Measurements from ENCODE around the gene TTC34.
"Not testable (repeated sequence)": the region's sequence is repeated elsewhere in the genome, so short reads cannot be mapped to it uniquely, and the experiment has no call there.

The TTC34 gene

DNA sequence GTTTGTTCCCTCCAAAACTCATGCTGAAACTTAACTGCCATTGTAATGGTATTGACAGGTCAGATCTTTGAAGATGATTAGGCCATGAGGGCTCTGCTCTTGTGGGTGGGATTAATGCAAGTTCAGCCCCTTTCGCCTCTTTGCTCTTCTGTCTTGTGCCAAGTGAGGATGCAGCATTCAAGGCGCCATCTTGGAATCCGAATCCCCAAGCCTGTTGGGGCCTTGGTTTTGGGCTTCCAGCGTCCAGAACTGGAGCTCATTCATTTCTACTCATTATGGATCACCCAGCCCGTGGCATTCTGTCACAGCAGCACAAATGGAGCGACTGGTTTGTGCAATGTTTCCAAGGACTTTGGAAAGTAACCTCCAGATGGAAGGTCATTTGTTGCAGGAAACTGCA is 5.6 kb downstream of the TTC34 start:
- DNase-seq (ENCODE audit: low read depth) = no peak

DNA sequence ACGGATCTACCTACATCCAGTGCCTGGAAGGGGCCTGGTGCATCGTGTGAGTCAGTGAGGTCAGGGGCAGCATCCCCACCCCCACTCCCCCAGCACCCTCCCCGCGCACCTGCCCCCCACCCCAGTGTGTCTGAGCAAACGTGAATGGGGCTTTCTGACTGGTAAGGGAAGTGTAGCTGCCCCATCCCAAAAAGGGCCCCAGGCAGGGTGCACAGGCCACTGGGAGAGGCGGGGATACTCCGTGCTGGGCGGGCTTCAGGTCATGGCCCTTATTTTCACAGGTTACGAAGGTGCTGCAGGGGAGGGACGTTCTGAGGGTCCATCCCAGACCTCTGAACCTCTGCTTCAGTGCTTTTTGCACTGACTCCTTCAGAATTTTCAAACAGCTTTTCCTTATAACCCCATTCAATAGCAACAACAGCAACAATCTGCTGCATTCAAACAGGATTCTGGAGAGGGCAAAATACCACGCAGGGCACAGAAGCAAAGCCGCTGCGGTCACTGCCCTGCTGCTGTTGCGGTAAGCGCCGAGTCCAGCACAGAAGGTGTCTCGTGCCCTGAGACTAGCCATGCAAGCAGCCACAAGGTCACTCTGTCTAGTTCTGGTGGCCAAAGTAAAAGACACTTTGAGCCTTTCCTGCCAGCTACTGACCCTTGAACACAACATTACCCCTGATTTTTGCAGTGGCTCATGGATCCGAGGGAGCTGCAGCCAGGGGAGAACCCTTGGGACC is 10.3 kb downstream of the TTC34 start:
- DNase-seq (ENCODE audit: low read depth) = no peak

DNA sequence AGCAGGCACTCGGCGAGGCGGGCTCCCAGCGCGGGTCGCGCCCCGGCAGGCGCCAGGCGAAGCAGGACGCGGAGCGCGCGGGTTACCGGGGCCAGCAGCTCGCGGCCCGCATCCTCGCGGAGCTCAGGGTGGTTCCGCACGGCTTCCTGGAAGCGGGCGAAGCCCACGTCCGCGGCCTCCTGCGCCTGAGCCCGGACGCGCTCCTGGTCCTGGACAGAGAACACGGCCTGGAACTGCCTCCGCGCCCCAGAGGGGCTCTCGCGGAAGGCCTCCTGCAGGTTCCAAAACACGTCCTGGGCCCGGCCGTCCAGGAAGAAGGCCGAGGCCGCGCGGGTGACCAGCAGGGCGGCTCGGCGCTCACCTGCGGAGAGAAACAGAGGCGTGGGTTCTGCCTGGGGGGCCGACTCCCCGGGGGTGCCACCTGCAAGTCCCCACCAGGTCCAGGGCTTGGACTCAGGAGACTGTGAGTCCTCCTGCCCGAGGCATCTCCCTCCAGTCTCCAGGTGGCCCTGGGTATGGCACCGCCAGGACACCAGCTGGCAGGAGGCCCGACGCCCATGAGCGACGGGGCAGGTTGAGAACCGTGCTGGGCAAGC is 11.4 kb downstream of the TTC34 start:
- no peak for DNase-seq (ENCODE audit: low read depth)

DNA sequence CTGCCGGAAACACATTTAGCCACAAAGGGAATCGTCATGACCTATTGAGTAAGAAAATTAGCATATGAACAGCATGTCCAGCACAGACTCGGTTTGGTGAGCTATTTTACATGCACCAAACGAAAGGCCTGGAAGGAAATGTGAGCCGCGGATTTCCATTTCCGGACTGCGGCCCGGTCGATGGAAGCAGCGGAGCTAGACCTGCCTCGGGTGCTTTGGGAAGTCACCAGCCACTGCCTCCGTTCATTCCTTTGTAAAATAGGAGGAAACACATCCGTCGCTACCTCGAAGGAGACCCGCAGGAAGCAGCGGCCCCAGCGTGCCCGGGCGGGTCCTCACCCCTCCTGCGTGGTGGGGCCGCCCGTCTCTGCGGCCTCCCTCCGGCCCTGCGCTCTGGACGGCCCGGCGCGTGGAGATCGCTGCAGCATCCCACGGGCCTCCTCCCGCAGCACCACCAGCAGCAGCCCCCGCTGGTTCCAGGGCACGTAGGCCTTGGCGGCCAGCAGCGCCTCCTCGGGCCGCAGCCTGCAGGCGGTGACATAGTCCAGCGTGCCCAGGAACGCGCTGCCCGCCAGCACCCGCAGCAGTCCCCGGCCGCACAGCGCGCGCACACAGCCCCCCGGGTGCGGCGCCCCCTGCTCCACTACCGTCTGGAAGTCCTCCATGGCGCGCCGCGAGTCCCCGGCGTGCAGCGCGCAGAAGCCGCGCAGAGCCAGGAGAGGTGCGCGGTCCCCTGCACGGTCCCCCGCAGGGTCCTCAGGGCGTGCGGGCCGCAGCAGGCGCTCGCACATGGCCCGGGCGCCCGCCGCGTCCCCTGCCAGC is 12.1 kb downstream of the TTC34 start:
- no peak for DNase-seq (ENCODE audit: low read depth)

DNA sequence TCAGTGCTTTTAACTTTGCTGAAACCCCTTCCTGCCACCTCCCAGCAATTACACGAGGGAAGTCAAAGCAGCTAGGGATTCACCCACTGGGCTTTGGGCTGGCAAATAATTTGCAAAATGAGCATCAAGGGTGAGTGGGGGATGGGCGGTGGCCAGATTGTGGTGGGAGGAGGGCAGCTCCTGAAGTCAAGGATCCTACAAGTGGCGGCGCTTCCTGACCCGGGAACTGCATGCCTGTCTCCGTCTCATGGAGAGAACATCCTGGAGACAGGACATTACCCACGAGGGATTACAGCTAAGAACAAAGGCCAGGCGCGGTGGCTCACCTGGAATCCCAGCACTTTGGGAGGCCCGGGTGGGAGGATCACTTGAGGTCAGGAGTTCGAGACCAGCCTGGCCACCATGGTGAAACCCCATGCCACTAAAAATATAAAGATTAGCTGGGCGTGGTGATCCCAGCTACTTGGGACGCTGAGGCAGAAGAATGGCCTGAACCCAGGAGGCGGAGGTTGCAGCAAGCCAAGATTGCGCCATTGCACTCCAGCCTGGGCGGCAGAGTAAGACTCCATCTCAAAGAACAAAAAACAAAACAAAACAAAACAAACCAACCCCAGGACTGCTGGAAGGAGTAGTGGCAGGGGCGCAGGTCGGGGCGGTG is 12.9 kb downstream of the TTC34 start:
- no peak for DNase-seq (ENCODE audit: low read depth)

DNA sequence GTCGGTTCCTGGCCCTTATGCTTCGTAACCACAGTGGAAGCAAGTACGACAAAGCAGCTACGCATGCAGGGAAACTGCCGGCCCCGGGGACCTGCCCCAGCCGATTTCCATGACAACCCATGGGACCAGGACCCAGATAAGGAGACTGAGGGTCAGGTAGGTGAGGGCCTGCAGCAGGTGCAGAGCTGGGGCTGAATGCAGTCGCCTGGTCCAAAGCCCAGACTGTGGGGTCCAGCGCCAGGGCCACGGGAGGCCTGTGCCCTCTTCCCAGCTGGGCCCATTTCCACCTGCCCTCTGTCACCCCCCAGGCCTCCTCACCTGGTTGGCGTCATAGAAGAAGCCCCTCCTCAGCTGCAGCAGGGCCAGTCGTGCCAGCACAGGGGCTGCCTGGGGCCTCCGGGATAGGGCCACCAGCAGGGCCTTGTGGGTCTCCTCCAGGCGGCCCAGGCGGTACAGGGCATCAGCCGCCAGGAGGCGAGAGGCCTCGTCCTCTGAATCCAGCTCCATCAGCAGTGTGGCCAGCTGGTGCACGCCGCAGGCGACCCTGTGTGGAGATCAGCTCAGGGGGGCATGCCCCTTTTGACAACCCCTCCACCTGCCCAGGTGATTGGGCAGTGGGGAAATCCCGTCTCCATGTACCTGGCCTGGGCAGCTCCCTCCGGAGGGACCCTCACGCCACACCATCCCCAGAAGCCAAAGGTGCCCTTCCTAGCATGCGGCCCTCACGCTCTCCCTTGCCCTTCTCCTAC is 14.2 kb downstream of the TTC34 start:
- no peak for DNase-seq (ENCODE audit: low read depth)

DNA sequence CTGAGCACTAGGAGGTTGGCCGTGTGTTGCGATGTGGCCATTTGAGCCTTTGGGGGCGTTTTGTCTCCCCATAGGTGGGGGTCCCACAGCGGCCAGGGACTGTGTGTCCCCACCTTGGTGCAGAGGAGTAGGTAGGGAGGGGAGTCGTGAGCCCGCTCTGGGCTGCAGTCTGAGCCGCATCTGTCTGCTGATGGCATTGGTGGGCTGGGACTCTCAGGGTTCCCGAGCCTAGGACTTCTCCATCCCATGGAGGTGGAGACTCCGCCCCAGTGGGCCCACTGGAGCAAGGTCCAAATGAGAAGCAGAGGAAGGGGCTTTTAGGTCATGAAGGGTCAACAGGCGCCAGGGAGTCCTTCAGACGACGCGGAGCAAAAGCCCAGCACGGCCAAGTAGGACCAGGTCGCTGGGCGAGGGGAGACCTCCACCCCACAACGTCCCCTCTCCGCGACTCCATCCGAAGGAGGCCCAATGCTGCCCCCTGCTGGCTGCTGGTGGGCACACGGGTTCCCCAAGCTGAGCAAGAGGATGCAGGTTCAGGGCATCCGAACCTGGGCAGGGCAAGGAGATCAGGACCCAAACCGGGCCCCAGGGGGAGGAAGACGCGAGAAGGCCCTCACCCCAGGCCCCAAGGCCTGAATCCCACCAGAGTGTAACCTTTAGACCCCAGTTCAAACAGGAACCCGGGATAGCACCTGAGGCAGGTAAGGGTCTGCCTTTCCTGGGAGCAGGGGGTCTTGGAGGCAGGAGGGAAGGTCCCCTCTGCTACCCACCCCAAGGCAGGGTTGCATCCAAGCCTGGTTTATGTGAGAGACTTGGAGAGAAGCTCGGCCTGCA is 14.9 kb downstream of the TTC34 start:
- DNase-seq (ENCODE audit: low read depth) = no peak

DNA sequence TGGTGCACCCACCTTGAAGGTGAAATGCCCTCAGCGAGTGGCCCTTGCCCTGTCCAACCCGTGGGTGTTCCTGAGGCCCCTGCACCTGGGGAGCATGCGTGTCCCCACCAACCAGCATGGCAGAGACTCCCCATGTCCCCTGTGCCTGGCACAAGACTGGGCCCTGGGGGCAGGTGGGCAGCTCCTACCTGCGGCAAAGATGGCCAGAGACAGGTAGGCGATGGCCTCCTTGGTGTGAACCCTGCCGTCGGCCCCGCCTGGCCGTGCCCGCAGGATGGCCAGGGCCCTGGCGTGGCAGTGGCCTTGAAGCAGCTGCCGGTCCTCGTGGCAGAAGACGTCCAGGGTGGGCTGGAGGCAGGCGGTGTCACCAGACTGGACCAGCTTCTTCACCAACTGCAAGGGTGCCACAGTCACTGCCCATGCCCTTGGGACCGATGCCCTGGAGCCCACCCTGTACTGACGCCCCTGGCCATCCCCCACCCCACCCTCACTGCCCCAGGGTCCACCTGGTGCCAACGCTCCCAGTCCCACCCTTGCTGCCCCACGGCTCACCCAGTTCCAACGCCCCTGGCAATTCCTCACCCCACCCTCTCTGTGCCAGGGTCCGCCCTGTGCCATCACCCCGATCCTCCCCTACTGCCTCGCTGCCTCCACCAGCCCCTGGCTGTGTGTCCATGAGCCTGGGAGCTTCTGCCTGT is 15.7 kb downstream of the TTC34 start:
- DNase-seq (ENCODE audit: low read depth) = no peak

DNA sequence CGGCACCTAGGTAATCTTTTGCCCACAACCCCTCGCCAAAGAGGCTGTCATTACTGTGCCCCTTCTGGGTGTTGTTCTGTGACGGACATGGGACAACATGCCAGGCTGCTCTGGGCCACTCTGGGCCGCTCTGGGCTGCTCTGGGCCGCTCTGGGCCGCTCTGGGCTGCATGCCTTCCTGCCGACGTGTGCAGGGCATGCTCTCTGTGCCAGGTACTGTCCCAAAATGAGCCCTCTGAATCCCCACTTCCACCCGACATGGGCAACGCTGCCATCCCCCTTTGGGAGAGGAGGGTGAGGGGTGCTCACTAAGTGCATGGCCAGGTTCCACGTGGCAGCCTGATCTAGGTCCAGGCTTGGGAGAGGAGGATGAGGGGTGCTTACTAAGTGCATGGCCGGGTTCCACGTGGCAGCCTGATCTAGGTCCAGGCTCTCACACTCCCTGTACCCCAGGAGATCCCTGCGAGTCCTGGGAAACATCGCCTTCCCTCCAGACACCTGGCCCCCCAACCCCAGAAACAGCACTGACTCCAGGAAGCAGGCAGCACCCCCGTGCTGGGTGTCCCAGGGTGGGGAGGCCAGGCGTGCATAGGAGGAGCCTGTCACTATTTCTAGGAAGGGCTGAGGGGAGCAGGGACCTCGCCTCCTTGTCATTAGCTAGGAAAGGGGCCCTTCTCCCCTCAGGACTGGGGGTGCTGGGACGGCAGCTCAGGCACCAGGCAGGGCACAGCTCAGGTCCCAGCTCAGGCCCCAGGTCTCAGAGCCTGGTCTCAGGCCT is 16.5 kb downstream of the TTC34 start:
- no peak for DNase-seq (ENCODE audit: low read depth)

DNA sequence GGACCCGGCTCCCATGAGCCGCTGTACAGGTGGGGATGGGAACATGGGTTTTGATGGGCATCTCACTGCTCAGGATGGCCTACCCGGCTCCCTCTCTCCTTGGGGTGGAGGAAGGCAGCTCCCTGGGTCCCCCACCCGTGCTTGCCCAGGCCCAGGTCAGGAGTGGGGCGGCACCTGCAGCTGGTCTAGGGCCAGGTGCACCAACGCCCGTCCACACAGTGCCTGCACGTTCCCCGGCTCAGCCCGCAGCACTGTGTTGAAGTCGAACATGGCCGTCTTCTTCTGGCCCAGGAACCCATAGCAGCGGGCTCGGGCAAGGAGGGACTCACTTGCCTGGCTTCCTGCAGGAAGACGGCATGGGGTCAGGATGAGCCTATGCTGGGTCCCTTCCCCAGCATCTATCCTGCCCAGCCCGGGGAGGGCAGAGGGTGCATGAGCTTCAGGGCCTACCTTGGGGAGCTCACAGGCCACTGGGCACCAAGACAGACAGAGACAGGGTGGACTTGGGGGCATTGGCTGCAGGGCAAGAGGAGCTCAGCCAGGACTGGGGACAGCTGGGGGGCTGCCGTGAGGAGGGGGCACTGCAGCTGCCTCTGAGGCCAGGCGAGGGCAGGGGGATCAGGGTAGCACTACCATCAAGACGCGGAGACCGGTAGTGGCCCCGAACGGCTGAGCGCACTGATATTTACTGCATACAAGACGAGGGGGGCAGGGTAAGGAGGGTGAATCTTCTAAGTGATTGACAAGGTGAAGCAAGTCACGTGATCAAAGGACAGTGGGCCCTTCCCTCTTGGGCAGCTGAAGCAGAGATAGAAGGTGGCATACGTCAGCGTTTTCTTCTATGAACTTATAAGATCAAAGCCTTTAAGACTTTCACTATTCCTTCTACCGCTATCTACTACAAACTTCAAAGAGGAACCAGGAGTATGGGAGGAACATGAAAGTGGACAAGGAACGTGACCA is 17.8 kb downstream of the TTC34 start:
- no peak for DNase-seq (ENCODE audit: low read depth)

DNA sequence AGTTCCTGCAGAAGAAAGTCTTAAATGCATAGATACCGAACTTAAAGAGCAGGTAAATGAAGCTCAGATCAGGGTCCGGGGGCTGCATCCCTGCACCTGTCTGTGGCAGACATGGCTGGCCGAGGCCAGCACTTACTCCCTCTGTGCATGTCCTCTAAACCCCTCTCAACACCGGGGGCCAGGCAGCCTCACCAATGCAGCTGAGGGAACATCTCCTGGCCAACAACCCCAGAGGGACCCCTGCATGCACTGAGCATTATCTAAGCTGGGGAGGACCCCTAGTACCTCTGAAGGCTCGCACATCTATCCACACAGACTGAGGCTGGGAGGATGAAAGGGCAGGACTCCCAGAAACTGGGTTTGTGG is 18.4 kb downstream of the TTC34 start:
- no peak for DNase-seq (ENCODE audit: low read depth)

DNA sequence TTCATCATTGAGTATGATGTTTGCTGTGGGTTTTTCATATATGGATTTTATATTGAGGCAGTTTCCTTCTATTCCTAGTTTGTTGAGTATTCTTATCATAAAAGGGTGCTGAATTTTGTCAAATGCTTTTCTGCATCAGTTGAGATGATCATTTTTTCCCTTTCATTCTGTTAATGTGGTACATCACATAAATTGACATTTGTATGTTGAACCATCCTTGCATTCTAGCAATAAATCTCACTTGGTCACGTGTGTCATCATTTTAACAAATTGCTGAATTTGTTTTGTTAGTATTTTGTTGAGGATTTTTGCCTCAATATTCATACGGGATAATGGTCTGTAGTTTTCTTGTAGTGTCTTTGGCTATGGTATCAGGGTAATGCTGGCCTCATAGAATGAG is 19.9 kb downstream of the TTC34 start:
- DNase-seq (ENCODE audit: low read depth) = no peak

DNA sequence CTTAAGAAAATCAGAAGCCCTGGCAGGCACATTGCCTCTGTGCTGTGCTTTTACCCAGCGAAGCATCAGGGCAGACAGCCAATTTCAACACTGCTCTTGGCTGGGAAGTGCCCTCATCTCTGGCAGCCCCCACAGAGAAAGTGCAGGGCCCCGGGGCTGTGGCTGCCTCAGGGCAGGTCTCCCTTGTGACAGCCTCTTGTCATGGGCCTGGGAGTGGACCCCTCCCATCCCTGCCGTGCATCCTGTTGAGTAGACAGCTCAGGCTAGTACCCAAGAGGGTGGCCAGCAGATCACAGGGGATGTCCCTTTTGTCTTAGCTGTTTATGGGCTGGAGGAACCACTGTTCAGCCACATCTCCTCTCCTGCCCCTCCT is 23.3 kb downstream of the TTC34 start:
- no peak for DNase-seq (ENCODE audit: low read depth)

DNA sequence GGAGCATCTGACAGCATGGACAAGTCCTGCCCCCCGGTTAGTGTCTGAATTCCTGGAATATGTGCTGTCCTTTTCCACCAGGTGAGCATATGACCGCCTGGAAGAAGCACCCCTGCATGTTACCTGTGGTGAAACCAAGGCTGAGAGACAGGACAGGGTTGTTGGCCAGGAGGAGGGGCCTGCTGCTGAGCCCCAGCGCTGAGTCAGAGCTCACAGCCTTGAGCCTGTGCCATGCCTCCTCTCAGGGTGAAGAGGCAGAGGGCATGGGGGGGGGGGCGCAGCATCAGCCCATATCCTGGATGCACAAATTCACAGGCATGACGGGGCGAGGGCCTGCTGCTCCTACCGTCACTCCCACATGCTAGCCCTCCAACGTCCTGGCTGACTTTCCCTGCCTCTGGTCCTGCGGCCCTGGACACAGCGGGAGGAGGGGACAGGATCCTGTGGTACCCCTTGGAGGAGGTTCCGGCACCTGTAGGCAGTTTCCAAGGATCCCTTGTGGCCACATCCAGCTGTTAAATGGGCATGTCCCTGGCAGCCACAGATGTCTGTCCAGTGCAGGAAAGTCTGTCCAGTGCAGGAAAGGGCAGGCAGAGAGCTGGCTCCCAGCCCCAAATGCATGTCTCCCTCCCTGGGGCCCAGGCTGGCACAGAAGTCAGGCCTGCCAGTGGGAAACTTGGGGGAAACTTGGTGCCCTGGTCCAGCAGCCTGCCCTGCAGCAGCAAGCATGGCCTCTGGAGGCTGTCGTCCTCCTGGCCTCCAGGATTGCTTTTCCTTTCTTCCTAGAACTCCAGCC is 23.9 kb downstream of the TTC34 start:
- DNase-seq (ENCODE audit: low read depth) = no peak

DNA sequence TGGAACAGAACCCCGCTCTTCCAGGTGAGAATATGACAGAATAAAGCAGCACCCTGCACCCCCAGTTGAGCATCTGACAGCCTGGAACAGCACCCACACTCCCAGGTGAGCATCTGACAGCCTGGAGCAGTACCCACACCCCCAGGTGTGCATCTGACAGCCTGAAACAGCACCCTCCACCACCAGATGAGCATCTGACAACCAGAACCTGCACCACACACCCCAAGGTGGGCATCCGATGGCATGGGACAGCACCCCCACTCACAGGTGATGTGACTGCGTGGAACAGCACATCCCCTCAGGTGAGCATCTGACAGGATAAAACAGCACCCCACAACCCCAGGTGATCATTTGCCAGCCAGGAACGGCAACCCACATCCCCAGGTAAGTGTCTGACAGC is 26.2 kb downstream of the TTC34 start:
- not testable (repeated sequence) for DNase-seq (ENCODE audit: low read depth)

DNA sequence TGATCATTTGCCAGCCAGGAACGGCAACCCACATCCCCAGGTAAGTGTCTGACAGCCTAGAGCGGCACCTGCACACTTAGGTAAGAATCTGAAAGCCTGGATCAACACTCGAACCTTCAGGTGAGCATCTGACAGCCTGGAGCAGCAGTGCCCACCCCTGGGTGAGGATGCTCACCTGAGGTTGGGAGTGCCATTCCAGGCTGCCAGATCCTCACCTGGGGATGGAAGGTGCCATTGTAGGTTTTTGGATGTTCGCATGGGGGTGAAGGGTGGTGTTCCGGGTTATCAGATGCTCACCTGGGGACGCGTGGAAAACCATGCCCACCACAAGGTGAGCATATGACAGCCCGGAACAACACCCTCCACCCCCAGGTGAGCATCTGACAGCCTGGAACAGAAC is 33.4 kb downstream of the TTC34 start:
- not testable (repeated sequence) for DNase-seq (ENCODE audit: low read depth)

DNA sequence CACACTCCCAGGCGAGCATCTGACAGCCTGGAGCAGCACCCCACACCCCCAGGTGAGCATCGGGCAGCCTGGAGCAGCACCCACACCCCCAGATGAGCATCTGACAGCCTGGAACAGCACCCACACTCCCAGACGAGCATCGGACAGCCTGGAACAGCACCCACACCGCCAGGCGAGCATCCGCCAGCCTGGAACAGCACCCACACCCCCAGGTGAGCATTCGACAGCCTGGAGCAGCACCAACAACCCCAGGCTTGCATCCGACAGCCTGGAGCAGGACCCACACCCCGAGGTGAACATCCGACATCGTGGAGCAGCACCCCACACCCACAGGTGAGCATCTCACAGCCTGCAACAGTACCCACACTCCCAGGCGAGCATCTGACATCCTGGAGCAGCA is 42.1 kb downstream of the TTC34 start:
- DNase-seq (ENCODE audit: low read depth) = not testable (repeated sequence)

DNA sequence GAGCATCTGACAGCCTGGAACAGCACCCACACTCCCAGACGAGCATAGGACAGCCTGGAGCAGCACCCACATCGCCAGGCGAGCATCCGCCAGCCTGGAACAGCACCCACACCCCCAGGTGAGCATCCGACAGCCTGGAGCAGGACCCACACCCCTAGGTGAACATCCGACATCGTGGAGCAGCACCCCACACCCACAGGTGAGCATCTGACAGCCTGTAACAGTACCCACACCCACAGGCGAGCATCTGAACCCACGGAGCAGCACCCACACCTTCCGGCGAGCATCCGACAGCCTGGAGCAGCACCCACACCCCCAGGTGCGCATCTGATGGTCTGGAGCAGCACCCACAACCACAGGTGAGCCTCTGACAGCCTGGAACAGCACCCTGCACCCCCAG is 44.0 kb downstream of the TTC34 start:
- DNase-seq (ENCODE audit: low read depth) = not testable (repeated sequence)

Measured in non-pigmented ciliary epithelial cell (primary cell).